NAMALWA (cell line): ENCODE results near the gene FAM185A.
"Not testable (repeated sequence)": the region's sequence is repeated elsewhere in the genome, so short reads cannot be mapped to it uniquely, and the experiment has no call there.

Source experiments
- DNase-seq: peaks from one replicate; pipeline ENCODE4 v3.0.0-alpha.2; 2015; ENCODE audit warnings: low spot score

The FAM185A gene

GRCh38 chr7:102832674-102833073 lies 83.9 kb downstream of the FAM185A start:
- no peak for DNase-seq

GRCh38 chr7:102833343-102833742 lies 84.5 kb downstream of the FAM185A start:
- DNase-seq: no peak

GRCh38 chr7:102834466-102834865 lies 85.7 kb downstream of the FAM185A start:
- DNase-seq: no peak

- no peak for DNase-seq
Observed at GRCh38 chr7:102834999-102835398, 86.2 kb downstream of the FAM185A start.

GRCh38 chr7:102836191-102836919 lies 87.6 kb downstream of the FAM185A start:
- no peak for DNase-seq

- no peak for DNase-seq
Observed at GRCh38 chr7:102836977-102837376, 88.2 kb downstream of the FAM185A start.

GRCh38 chr7:102837802-102838201 lies 89.0 kb downstream of the FAM185A start:
- no peak for DNase-seq

- not testable (repeated sequence) for DNase-seq
Observed at GRCh38 chr7:102838572-102839101, 89.8 kb downstream of the FAM185A start.

- no peak for DNase-seq
Observed at GRCh38 chr7:102840404-102840803, 91.6 kb downstream of the FAM185A start.

- DNase-seq: no peak
Observed at GRCh38 chr7:102841290-102841689, 92.5 kb downstream of the FAM185A start.

GRCh38 chr7:102842284-102842683 lies 93.5 kb downstream of the FAM185A start:
- DNase-seq: no peak

- no peak for DNase-seq
Observed at GRCh38 chr7:102843850-102844249, 95.1 kb downstream of the FAM185A start.

- DNase-seq: no peak
Observed at GRCh38 chr7:102845346-102845745, 96.5 kb downstream of the FAM185A start.

- no peak for DNase-seq
Observed at GRCh38 chr7:102849079-102849478, 100.3 kb downstream of the FAM185A start.

GRCh38 chr7:102849538-102849937 lies 100.7 kb downstream of the FAM185A start:
- no peak for DNase-seq

- no peak for DNase-seq
Observed at GRCh38 chr7:102856036-102856435, 107.2 kb downstream of the FAM185A start.
